GM23338 (cell line): ENCODE results near the gene EPHB6. TPM values are rescaled to one million over a fixed set of nuclear protein-coding genes. Genes with fewer than 3 reads are reported as not detected.

Experiments
- ATAC-seq: fragments of 200-7000 bp; cut with Tn5 transposase; 3 replicates; pipeline ENCODE4 v1.9.1; 2020
- DNase-seq: peaks from one replicate; pipeline ENCODE4 v3.0.0-alpha.2; 2015; ENCODE audit warnings: low spot score
- H2AFZ ChIP-seq: fragments of 200-600 bp; sonication (generic); 2 replicates; pipeline ENCODE4 v1.8.0; 2016; ENCODE audit warnings: antibody characterized with exemption, mild to moderate bottlenecking, moderate library complexity
- H3F3A ChIP-seq: fragments of 200-600 bp; sonication (generic); replicated peaks from 2 replicates; pipeline ENCODE4 v1.8.0; 2017; ENCODE audit warnings: antibody characterized with exemption, mixed run types, low read depth
- H3K27ac ChIP-seq: fragments of 200-600 bp; sonication (generic); 2 replicates; pipeline ENCODE4 v1.6.1; 2016; ENCODE audit warnings: low read depth
- H3K27me3 ChIP-seq: fragments of 200-600 bp; sonication (generic); 2 replicates; pipeline ENCODE4 v1.8.0; 2016; ENCODE audit warnings: mild to moderate bottlenecking, mixed run types, moderate library complexity; ENCODE audit not compliant: insufficient read depth
- H3K36me3 ChIP-seq: fragments of 200-600 bp; sonication (generic); 2 replicates; pipeline ENCODE4 v1.8.0; 2016; ENCODE audit warnings: mild to moderate bottlenecking; ENCODE audit not compliant: insufficient read depth
- H3K4me1 ChIP-seq: fragments of 200-600 bp; sonication (generic); 2 replicates; pipeline ENCODE4 v1.8.0; 2016; ENCODE audit warnings: mild to moderate bottlenecking, moderate library complexity; ENCODE audit not compliant: insufficient read depth
- H3K4me2 ChIP-seq: fragments of 200-600 bp; sonication (generic); 2 replicates; pipeline ENCODE4 v1.7.1; 2017; ENCODE audit warnings: mixed run types
- H3K4me3 ChIP-seq: fragments of 200-600 bp; sonication (generic); 2 replicates; pipeline ENCODE4 v1.6.1; 2016; ENCODE audit warnings: mixed run types
- H3K79me2 ChIP-seq: fragments of 200-600 bp; sonication (generic); replicated peaks from 2 replicates; pipeline ENCODE4 v1.8.0; 2017; ENCODE audit warnings: mild to moderate bottlenecking; ENCODE audit not compliant: insufficient read depth
- H3K9me2 ChIP-seq: fragments of 200-600 bp; sonication (generic); 2 replicates; pipeline ENCODE4 v1.8.0; 2017; ENCODE audit not compliant: insufficient read depth
- H4K20me1 ChIP-seq: fragments of 200-600 bp; sonication (generic); replicated peaks from 2 replicates; pipeline ENCODE4 v1.8.0; 2017; ENCODE audit warnings: mild to moderate bottlenecking; ENCODE audit not compliant: insufficient read depth
- H3K27ac Mint-ChIP-seq: 2 replicates; pipeline ENCODE4 v1.8.0; 2020; ENCODE audit warnings: inconsistent platforms, mild to moderate bottlenecking, moderate library complexity, mixed read lengths
- H3K27me3 Mint-ChIP-seq: 3 replicates; pipeline ENCODE4 v1.8.0; 2022; ENCODE audit warnings: low read depth, mild to moderate bottlenecking, moderate library complexity, mixed read lengths, inconsistent platforms; ENCODE audit not compliant: insufficient read depth, poor library complexity
- H3K36me3 Mint-ChIP-seq: 3 replicates; pipeline ENCODE4 v1.8.0; 2021; ENCODE audit warnings: low read depth, mild to moderate bottlenecking, inconsistent platforms, moderate library complexity, mixed read lengths
- H3K4me1 Mint-ChIP-seq: 3 replicates; pipeline ENCODE4 v1.8.0; 2020; ENCODE audit warnings: mild to moderate bottlenecking, inconsistent platforms, mixed read lengths
- H3K4me3 Mint-ChIP-seq: 3 replicates; pipeline ENCODE4 v1.8.0; 2021; ENCODE audit warnings: moderate library complexity, mild to moderate bottlenecking, inconsistent platforms, mixed read lengths
- H3K9me3 Mint-ChIP-seq: 3 replicates; pipeline ENCODE4 v1.8.0; 2020; ENCODE audit warnings: moderate library complexity, mild to moderate bottlenecking, inconsistent platforms, mixed read lengths
- CTCF ChIP-seq, 2 experiments: fragments of 200-600 bp in 1 of 2; sonication (generic) in 1 of 2; conservative IDR thresholded peaks; 2 replicates each; pipeline versions ENCODE4 v1.5.1 to v1.6.1; 2016 to 2017; ENCODE audit warnings: antibody characterized with exemption in 2 of 2, low read depth in 2 of 2, mild to moderate bottlenecking in 2 of 2, moderate library complexity in 1 of 2
- ETS1 ChIP-seq: IDR thresholded peaks from 2 replicates; pipeline ENCODE4 v1.6.1; 2016; ENCODE audit warnings: antibody characterized with exemption
- EZH2 ChIP-seq: fragments of 200-600 bp; sonication (generic); IDR thresholded peaks from one replicate; pipeline ENCODE4 v1.8.0; 2017; ENCODE audit warnings: antibody characterized with exemption, mild to moderate bottlenecking, low read depth; ENCODE audit not compliant: unreplicated experiment
- EZH2phosphoT487 ChIP-seq: fragments of 200-600 bp; sonication (generic); IDR thresholded peaks from one replicate; pipeline ENCODE4 v1.8.1; 2018; ENCODE audit warnings: antibody characterized with exemption; ENCODE audit not compliant: unreplicated experiment
- JUNB ChIP-seq: IDR thresholded peaks from one replicate; pipeline ENCODE4 v1.6.1; 2016; ENCODE audit warnings: antibody characterized with exemption; ENCODE audit not compliant: unreplicated experiment
- NANOG ChIP-seq: IDR thresholded peaks from 2 replicates; pipeline ENCODE4 v1.6.1; 2016; ENCODE audit warnings: antibody characterized with exemption, borderline replicate concordance
- POLR2AphosphoS5 ChIP-seq: IDR thresholded peaks from 2 replicates; pipeline ENCODE4 v1.6.1; 2016; ENCODE audit warnings: antibody characterized with exemption, low read depth
- STAT1 ChIP-seq: IDR thresholded peaks from one replicate; pipeline ENCODE4 v1.6.1; 2016; ENCODE audit warnings: antibody characterized with exemption; ENCODE audit not compliant: unreplicated experiment
- ZNF331 ChIP-seq: fragments of 250-450 bp; sonication (Bioruptor Pico); IDR thresholded peaks from 2 replicates; pipeline ENCODE4 v1.5.0; 2020; ENCODE audit warnings: low read depth, mild to moderate bottlenecking, moderate library complexity
- ZNF462 ChIP-seq: fragments of 250-450 bp; sonication (Bioruptor Pico); IDR thresholded peaks from 2 replicates; pipeline ENCODE4 v1.5.0; 2020; ENCODE audit warnings: mild to moderate bottlenecking, moderate library complexity
- polyA plus RNA-seq: library from polyadenylated mRNA; unstranded; fragments of >200 nt; fragmentation: Nextera tagmentation; extraction: Ambion mirVana; gene quantifications from 2 replicates; pipeline ENCODE4 v1.2.1, GENCODE V29; 2016
- total RNA-seq: library from RNA; depleted of rRNA; stranded (reverse); fragments of >200 nt; shearing (Covaris generic); gene quantifications from 2 replicates; pipeline ENCODE4 v1.2.3, GENCODE V29; 2014

The EPHB6 gene
- total and polyA plus RNA-seq, 2 experiments from 2014 or later: 20.8 to 27.5 TPM

DNA sequence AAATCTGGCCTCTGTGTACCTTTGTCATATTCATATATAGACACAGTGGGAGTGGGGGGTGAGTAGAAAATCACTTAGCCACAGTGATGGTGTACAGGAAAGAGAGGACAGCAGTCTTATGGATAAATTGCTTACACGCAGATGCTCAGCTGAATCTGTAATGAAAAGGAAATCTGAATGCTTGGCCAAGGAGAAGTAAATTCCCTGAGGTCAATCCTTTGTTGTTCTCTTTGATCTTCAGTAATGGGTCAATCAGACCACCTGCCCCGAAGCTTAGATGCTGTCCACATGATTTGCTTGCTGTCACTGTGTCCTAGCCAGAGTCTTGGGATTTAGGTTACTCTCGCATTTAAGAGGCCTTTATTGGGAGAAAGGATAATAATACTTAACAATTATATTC lies 18.4 kb upstream of the EPHB6 start (continued):
- TF ChIP-seq ZNF462 (no peak), EZH2phosphoT487 (no peak), NANOG (no peak)

DNA sequence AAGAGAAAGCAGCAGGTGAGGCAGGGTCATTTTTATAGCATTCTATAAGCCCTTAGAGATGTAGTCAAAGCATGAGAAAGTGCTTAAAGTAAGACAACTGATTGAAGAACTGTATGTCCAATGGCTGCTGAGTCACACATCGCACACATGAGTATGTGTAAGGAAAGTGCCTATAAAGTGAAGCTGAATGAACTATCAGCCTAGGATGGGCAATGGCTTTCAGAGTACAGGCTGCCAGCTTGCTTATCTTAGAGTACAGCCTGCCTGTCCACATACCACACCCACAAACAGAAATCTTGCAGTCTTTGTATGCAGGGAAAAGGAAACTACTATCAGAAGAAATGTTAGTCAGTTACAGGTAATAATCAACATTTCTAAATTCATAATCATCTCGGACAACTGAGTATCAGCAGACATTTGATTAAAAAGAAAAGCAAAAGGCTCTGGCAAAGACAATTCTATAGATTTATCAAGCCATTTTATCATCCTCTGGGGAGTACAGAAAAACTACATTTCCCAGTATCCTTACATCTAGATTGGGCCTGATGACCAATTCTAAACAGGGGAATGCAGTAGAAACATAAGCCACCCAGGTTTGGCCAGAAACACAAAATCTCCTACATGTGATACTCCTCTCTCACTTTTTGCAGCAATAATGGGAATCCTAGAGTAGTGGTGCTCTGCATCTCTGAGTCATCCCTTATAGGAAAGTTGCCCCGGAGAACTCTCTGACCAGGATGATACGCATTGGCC lies 16.2 kb upstream of the EPHB6 start:
- H3K4me3 Mint-ChIP-seq: no peak overlapping the region
- DNase-seq: no peak
- H3K27me3 Mint-ChIP-seq: peaks cover 2% of the 10 kb centered on the region
- Histone ChIP-seq H3K27ac (no peak overlapping the region), H3K4me1 (no peaks in the 10 kb centered on the region), H3K4me3 (no peak overlapping the region), H3K79me2 (no peaks in the 10 kb centered on the region), H3K36me3 (no peaks in the 10 kb centered on the region), H2AFZ (no peak overlapping the region), H3F3A (no peaks in the 10 kb centered on the region), H4K20me1 (no peaks in the 10 kb centered on the region), H3K27me3 (no peaks in the 10 kb centered on the region), H3K9me2 (peaks cover 5% of the 10 kb centered on the region; the same call in 1 of the 2 replicates), H3K4me2 (no peak overlapping the region)
- no peak for ATAC-seq
- H3K27ac Mint-ChIP-seq: peak overlapping the region; percentile 76; the same call in 1 of the 2 replicates
- H3K36me3 Mint-ChIP-seq: no peaks in the 10 kb centered on the region
- no peaks in the 10 kb centered on the region; the same call in 2 of the 3 replicates for H3K4me1 Mint-ChIP-seq
- no peaks in the 10 kb centered on the region for H3K9me3 Mint-ChIP-seq
- TF ChIP-seq ETS1: no peak
- TF ChIP-seq NANOG: no peak
- TF ChIP-seq STAT1: no peak
- TF ChIP-seq JUNB: no peak
- TF ChIP-seq EZH2: no peak
- no peak for TF ChIP-seq POLR2AphosphoS5
- TF ChIP-seq ZNF331 (CRISPR knock-in tag): no peak
- TF ChIP-seq CTCF (conservative IDR thresholded peaks at IDR 0.05; ENCODE audit: low read depth in 2 of 2): no peak
